Hair follicle dermal papilla cell (primary cell): Measurements from ENCODE around the gene TMEM19. TPM values are rescaled to one million over a fixed set of nuclear protein-coding genes. Genes with fewer than 3 reads are reported as not detected.

Experiments used
- small RNA-seq: library from RNA; depleted of rRNA; stranded (forward); fragments of <200 nt; gene quantifications from one replicate; pipeline ENCODE3, GENCODE V24; 2012
- total RNA-seq: library from RNA; depleted of rRNA; stranded (reverse); fragments of >200 nt; gene quantifications from 2 replicates; pipeline ENCODE4 v1.2.3, GENCODE V29; 2012

The TMEM19 gene
- 23.3 and 33.9 TPM in 2 replicates for total RNA-seq

GRCh38 chr12:71685914-71686657 lies at the start of gene TMEM19:
Gene TMEM19 (plus strand): TSS chr12:71686082. CDS start chr12:71686681, 599 bp downstream.

DNA sequence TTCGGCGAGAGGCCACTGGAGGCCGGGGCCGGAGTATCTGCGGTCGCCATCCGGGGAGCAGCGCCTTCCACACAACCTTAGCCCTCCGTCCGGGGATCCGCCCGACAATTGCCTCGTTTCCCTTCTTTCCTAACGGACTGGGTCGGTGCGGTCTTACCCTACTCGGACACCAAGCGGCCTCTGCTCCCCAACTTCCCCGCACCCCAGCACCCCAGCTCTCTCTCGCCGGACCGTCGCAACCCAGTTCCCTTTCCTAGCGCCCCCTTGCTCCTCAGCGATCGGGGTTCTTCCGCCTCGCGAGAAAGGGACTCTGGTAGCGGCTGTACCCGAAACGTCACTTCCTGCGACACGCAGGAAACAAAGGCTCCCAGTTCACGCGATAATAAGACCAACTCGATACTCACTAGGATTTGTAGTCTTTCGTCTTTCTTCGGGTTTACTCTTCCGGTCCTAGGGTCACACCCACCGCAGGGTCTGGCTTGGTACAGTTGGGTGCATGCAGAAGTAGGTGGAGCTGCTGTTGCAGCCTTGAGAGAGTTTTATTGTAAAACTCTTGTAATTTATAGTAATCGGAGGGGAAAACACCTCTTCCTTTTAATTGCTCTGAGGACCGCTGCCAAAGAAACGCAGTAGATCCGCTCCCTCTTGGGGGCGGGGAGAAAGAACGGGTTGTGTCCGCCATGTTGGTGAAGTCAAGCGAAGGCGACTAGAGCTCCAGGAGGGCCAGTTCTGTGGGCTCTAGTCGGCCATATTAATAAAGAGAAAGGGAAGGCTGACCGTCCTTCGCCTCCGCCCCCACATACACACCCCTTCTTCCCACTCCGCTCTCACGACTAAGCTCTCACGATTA lies 22.1 kb upstream of the TMEM19 start, which contains the start of the genes THAP2 and ZFC3H1:
Gene THAP2 (plus strand): TSS at position 741 of the 850 bp plus-strand sequence. CDS start 209 bp downstream, outside the sequence.
Gene ZFC3H1 (minus strand): TSS at position 288 of the 850 bp plus-strand sequence. CDS start 238 bp downstream, at position 50.

Small RNA genes lying within 50 kb of the gene (small RNA-seq; reads per million reads assigned to genes)
- gene RF00560, result not detected

Other genes starting within 250 kb of the TMEM19 start
- 0.73 and 1.1 TPM in 2 replicates for gene LGR5, start 246.3 kb upstream of the TMEM19 start, total RNA-seq
- gene ZFC3H1, start 22.2 kb upstream of the TMEM19 start, total RNA-seq, result 24.9 and 36.2 TPM in 2 replicates
- 2.3 and 2.6 TPM in 2 replicates for gene THAP2, start 21.8 kb upstream of the TMEM19 start, total RNA-seq
- 22.4 and 23.1 TPM in 2 replicates for gene RAB21, start 68.8 kb downstream of the TMEM19 start, total RNA-seq
- 21.7 and 24.3 TPM in 2 replicates for gene TBC1D15, start 153.7 kb downstream of the TMEM19 start, total RNA-seq